Keratinocyte (primary cell): ENCODE measurements around the gene HERC3. TPM values are rescaled to one million over a fixed set of nuclear protein-coding genes. Genes with fewer than 3 reads are reported as not detected.

ENCODE experiments used
- DNase-seq: peaks from one replicate; pipeline ENCODE4 v3.0.0-alpha.2; 2011; ENCODE audit warnings: low read depth, missing footprints, low spot score
- FAIRE-seq: peaks from 2 replicates; lab custom pipeline; 2011; peaks lifted over from hg19 to GRCh38; lab: Jason Lieb, UNC
- H2AFZ ChIP-seq: 2 replicates; pipeline ENCODE4 v1.6.0; 2012; ENCODE audit warnings: low read length, control low read depth, inconsistent platforms; ENCODE audit not compliant: control insufficient read depth
- H3K27ac ChIP-seq: 2 replicates; pipeline ENCODE4 v1.5.1; 2011; ENCODE audit warnings: low read length; ENCODE audit not compliant: control insufficient read depth, insufficient read depth
- H3K27me3 ChIP-seq: 3 replicates; pipeline ENCODE4 v1.6.0; 2011; ENCODE audit warnings: low read length; ENCODE audit not compliant: control insufficient read depth, insufficient read depth; ENCODE audit errors: extremely low read depth
- H3K36me3 ChIP-seq, 2 experiments: 2 replicates in 1 of 2; 3 replicates in 1 of 2; pipeline ENCODE4 v1.5.1; 2011; ENCODE audit warnings: low read length in 2 of 2, mild to moderate bottlenecking in 1 of 2; ENCODE audit not compliant: control insufficient read depth in 2 of 2, insufficient read depth in 2 of 2; ENCODE audit errors: extremely low read depth in 1 of 2
- H3K4me1 ChIP-seq: 3 replicates; pipeline ENCODE4 v1.5.1; 2011; ENCODE audit warnings: low read length; ENCODE audit not compliant: control insufficient read depth, insufficient read depth; ENCODE audit errors: extremely low read depth
- H3K4me2 ChIP-seq: 3 replicates; pipeline ENCODE4 v1.6.0; 2011; ENCODE audit warnings: low read depth, low read length; ENCODE audit not compliant: control insufficient read depth, insufficient read depth; ENCODE audit errors: extremely low read depth
- H3K4me3 ChIP-seq, 3 experiments: fragments of 200-600 bp in 1 of 3; sonication (generic) in 1 of 3; 2 replicates in 2 of 3; 3 replicates in 1 of 3; pipeline ENCODE4 v1.5.1; 2011 to 2016; ENCODE audit warnings: low read length in 3 of 3, mild to moderate bottlenecking in 3 of 3, control low read depth in 2 of 3, inconsistent platforms in 1 of 3, low read depth in 1 of 3, mixed read lengths in 1 of 3, mixed run types in 1 of 3, moderate library complexity in 1 of 3; ENCODE audit not compliant: control insufficient read depth in 2 of 3, insufficient read depth in 2 of 3; ENCODE audit errors: extremely low read depth in 1 of 3
- H3K79me2 ChIP-seq: 2 replicates; pipeline ENCODE4 v1.6.0; 2012; ENCODE audit warnings: low read length; ENCODE audit not compliant: control insufficient read depth, insufficient read depth
- H3K9ac ChIP-seq: 3 replicates; pipeline ENCODE4 v1.6.0; 2011; ENCODE audit warnings: low read length; ENCODE audit not compliant: control insufficient read depth, insufficient read depth; ENCODE audit errors: extremely low read depth
- H3K9me1 ChIP-seq: 3 replicates; pipeline ENCODE4 v1.6.0; 2011; ENCODE audit warnings: low read length; ENCODE audit not compliant: control insufficient read depth, insufficient read depth; ENCODE audit errors: extremely low read depth
- H3K9me3 ChIP-seq: 2 replicates; pipeline ENCODE4 v1.5.1; 2012; ENCODE audit warnings: low read depth, low read length; ENCODE audit not compliant: control insufficient read depth
- H4K20me1 ChIP-seq: 3 replicates; pipeline ENCODE4 v1.6.0; 2011; ENCODE audit warnings: low read length; ENCODE audit not compliant: control insufficient read depth, insufficient read depth; ENCODE audit errors: extremely low read depth
- EZH2 ChIP-seq: IDR thresholded peaks from one replicate; pipeline ENCODE4 v1.6.1; 2012; ENCODE audit warnings: inconsistent platforms, mild to moderate bottlenecking, low read length, moderate library complexity
- dilution Hi-C: fragments of 300-500 bp; cut with MboI; formaldehyde crosslinking; loops from one replicate; pipeline ENCODE4 v1.7.0; 2020; ENCODE audit warnings: low sequenced_read_pairs; ENCODE audit not compliant: extremely low pct_ligation_motif_present
- polyA plus RNA-seq, 5 experiments: library from polyadenylated mRNA; depleted of rRNA in 3 of 5; stranded (reverse) in 3 of 5; stranded (forward) in 1 of 5; unstranded in 1 of 5; fragments of >200 nt; gene quantifications; 1 replicate in 1 of 5; 2 replicates in 3 of 5; 3 replicates in 1 of 5; pipeline versions ENCODE4 v1.2.1 to v1.2.3, GENCODE V29; 2011 to 2012; ENCODE audit warnings: missing spikeins in 2 of 5, low read depth in 1 of 5, low replicate concordance in 1 of 5
- TF ChIP-seq, protein P1 (sequence below), 3 experiments: IDR thresholded peaks in 1 of 3; conservative IDR thresholded peaks in 1 of 3; optimal IDR thresholded peaks in 1 of 3; 2 replicates in 2 of 3; 3 replicates in 1 of 3; pipeline versions ENCODE3 to v1.5.1; 2011; ENCODE audit warnings: low read length in 3 of 3, mild to moderate bottlenecking in 3 of 3, moderate library complexity in 2 of 3, control low read depth in 1 of 3, inconsistent platforms in 1 of 3; ENCODE audit not compliant: insufficient read depth in 2 of 3; ENCODE audit errors: extremely low read depth in 1 of 3

The HERC3 gene
- polyA plus RNA-seq, 1 donor (not counting 4 experiments of a cell fraction or from before 2014, with no cell fraction given), result 26.3 TPM

DNA sequence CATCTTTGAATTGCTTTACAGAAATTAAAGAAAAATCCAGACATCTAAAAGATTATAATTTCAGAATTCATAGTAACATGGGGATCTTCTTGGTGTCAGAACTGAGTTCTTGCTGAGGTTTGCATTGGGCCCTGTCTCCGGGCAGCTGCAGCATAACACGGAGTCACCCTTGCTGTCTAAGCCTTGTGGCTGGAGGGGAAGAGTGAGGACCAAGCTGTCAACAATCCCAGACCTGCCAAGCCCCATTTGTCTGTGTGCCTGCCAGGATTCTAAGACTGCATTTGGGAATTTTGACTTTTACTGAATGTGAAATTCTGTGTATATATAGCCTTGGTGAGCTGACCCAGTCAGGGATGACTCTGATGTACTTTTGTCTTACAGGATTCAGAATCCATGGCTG is 130.5 kb downstream of the HERC3 start:
- no peaks in the 10 kb centered on the region for H3K27me3 ChIP-seq
- no peak overlapping the region for H3K27ac ChIP-seq
- H3K36me3 ChIP-seq, result peaks cover 14 to 30% of the 10 kb centered on the region in 2 experiments
- dilution Hi-C loops, result no loop called here
- H3K4me1 ChIP-seq, result no peaks in the 10 kb centered on the region
- H3K79me2 ChIP-seq, result no peaks in the 10 kb centered on the region
- no peak overlapping the region for H3K4me3 ChIP-seq
- H3K9ac ChIP-seq, result no peak overlapping the region
- H4K20me1 ChIP-seq, result no peaks in the 10 kb centered on the region
- no peaks in the 10 kb centered on the region for H3K9me1 ChIP-seq
- FAIRE-seq (no peak), DNase-seq (no peak)
- no peak overlapping the region for H3K4me2 ChIP-seq
- TF ChIP-seq EZH2, result no peak
- TF ChIP-seq, protein P1, sequence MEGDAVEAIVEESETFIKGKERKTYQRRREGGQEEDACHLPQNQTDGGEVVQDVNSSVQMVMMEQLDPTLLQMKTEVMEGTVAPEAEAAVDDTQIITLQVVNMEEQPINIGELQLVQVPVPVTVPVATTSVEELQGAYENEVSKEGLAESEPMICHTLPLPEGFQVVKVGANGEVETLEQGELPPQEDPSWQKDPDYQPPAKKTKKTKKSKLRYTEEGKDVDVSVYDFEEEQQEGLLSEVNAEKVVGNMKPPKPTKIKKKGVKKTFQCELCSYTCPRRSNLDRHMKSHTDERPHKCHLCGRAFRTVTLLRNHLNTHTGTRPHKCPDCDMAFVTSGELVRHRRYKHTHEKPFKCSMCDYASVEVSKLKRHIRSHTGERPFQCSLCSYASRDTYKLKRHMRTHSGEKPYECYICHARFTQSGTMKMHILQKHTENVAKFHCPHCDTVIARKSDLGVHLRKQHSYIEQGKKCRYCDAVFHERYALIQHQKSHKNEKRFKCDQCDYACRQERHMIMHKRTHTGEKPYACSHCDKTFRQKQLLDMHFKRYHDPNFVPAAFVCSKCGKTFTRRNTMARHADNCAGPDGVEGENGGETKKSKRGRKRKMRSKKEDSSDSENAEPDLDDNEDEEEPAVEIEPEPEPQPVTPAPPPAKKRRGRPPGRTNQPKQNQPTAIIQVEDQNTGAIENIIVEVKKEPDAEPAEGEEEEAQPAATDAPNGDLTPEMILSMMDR (optimal IDR thresholded peaks at IDR 0.05 in 1 of 3, IDR thresholded peaks at IDR 0.05 in 1 of 3, conservative IDR thresholded peaks at IDR 0.05 in 1 of 3; ENCODE audit: extremely low read depth in 1 of 3, insufficient read depth in 2 of 3, low read length in 3 of 3), result no peak
- no peak overlapping the region for H2AFZ ChIP-seq
- H3K9me3 ChIP-seq, result no peaks in the 10 kb centered on the region

DNA sequence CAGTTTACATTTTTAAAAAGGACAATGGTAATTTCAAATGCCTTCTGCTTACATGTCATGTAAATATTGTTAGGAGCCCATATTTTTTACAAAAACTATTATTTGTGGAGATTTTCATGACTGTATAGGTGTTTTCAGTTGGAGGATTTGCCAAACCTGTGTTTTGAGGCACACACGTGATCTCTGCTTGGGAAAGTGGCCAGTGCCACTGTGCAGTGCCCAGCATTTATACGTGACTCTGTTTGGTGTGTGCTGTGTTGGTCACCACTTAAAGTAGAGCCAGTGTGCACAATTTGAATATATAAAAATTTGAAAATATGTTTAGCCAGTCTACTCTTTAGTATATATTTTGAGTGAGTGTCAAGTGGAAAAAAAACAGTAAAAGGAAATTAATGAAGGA is 132.1 kb downstream of the HERC3 start:
- Histone ChIP-seq H3K9me3 (no peaks in the 10 kb centered on the region), H4K20me1 (no peaks in the 10 kb centered on the region), H3K4me1 (no peaks in the 10 kb centered on the region), H3K27me3 (no peaks in the 10 kb centered on the region), H3K27ac (no peak overlapping the region), H3K79me2 (no peaks in the 10 kb centered on the region), H2AFZ (no peak overlapping the region), H3K9ac (no peak overlapping the region), H3K4me2 (no peak overlapping the region), H3K9me1 (no peaks in the 10 kb centered on the region), H3K36me3 (peaks cover 21 to 38% of the 10 kb centered on the region in 2 experiments), H3K4me3 (no peak overlapping the region)
- TF ChIP-seq EZH2, result no peak
- TF ChIP-seq, protein P1 (optimal IDR thresholded peaks at IDR 0.05 in 1 of 3, IDR thresholded peaks at IDR 0.05 in 1 of 3, conservative IDR thresholded peaks at IDR 0.05 in 1 of 3; ENCODE audit: extremely low read depth in 1 of 3, insufficient read depth in 2 of 3, low read length in 3 of 3), result no peak
- dilution Hi-C loops, result no loop called here
- DNase-seq, result no peak
- no peak for FAIRE-seq
